Astrocyte (in vitro differentiated cells and primary cell): ENCODE measurements around the gene ERG. TPM values are rescaled to one million over a fixed set of nuclear protein-coding genes. Genes with fewer than 3 reads are reported as not detected.

Source experiments
- DNase-seq: peaks from one replicate; pipeline ENCODE4 v3.0.0-alpha.2; 2010; ENCODE audit warnings: low read depth
- FAIRE-seq: peaks from 2 replicates; lab custom pipeline; 2011; peaks lifted over from hg19 to GRCh38; lab: Jason Lieb, UNC
- H2AFZ ChIP-seq: 2 replicates; pipeline ENCODE4 v1.6.0; 2012; ENCODE audit warnings: low read depth, low read length, inconsistent platforms
- H3K27ac ChIP-seq: 2 replicates; pipeline ENCODE4 v1.5.1; 2011; ENCODE audit warnings: low read depth, low read length, inconsistent platforms
- H3K27me3 ChIP-seq: 2 replicates; pipeline ENCODE4 v1.6.0; 2011; ENCODE audit warnings: low read length, inconsistent platforms; ENCODE audit not compliant: insufficient read depth
- H3K36me3 ChIP-seq: 2 replicates; pipeline ENCODE4 v1.5.1; 2011; ENCODE audit warnings: low read length, inconsistent platforms; ENCODE audit not compliant: insufficient read depth
- H3K4me1 ChIP-seq: 2 replicates; pipeline ENCODE4 v1.5.1; 2011; ENCODE audit warnings: low read length, inconsistent platforms; ENCODE audit not compliant: insufficient read depth
- H3K4me2 ChIP-seq: 2 replicates; pipeline ENCODE4 v1.6.0; 2012; ENCODE audit warnings: low read length, inconsistent platforms
- H3K4me3 ChIP-seq: 2 replicates; pipeline ENCODE4 v1.5.1; 2011; ENCODE audit warnings: low read depth, mild to moderate bottlenecking, low read length, inconsistent platforms; ENCODE audit not compliant: insufficient read depth
- H3K79me2 ChIP-seq: 2 replicates; pipeline ENCODE4 v1.6.0; 2012; ENCODE audit warnings: mild to moderate bottlenecking, low read length, inconsistent platforms; ENCODE audit not compliant: insufficient read depth
- H3K9ac ChIP-seq: 2 replicates; pipeline ENCODE4 v1.6.0; 2012; ENCODE audit warnings: mild to moderate bottlenecking, low read length, inconsistent platforms
- H3K9me3 ChIP-seq: 2 replicates; pipeline ENCODE4 v1.5.1; 2012; ENCODE audit warnings: low read depth, mild to moderate bottlenecking, low read length, inconsistent platforms; ENCODE audit not compliant: insufficient read depth
- H4K20me1 ChIP-seq: 2 replicates; pipeline ENCODE4 v1.6.0; 2012; ENCODE audit warnings: low read length, inconsistent platforms; ENCODE audit not compliant: insufficient read depth
- H3K27ac Mint-ChIP-seq: one replicate; pipeline ENCODE4 v1.8.0; 2021; ENCODE audit warnings: mild to moderate bottlenecking, mixed read lengths; ENCODE audit not compliant: unreplicated experiment
- H3K27me3 Mint-ChIP-seq: one replicate; pipeline ENCODE4 v1.8.0; 2021; ENCODE audit warnings: low read depth, mixed read lengths; ENCODE audit not compliant: unreplicated experiment
- H3K36me3 Mint-ChIP-seq: one replicate; pipeline ENCODE4 v1.8.0; 2021; ENCODE audit warnings: low read depth, mixed read lengths; ENCODE audit not compliant: unreplicated experiment
- H3K4me1 Mint-ChIP-seq: one replicate; pipeline ENCODE4 v1.8.0; 2021; ENCODE audit warnings: low read depth, mixed read lengths; ENCODE audit not compliant: unreplicated experiment
- H3K4me3 Mint-ChIP-seq: one replicate; pipeline ENCODE4 v1.8.0; 2021; ENCODE audit warnings: mild to moderate bottlenecking, moderate library complexity, mixed read lengths; ENCODE audit not compliant: unreplicated experiment
- H3K9me3 Mint-ChIP-seq: one replicate; pipeline ENCODE4 v1.8.0; 2021; ENCODE audit warnings: mild to moderate bottlenecking, mixed read lengths; ENCODE audit not compliant: unreplicated experiment
- CTCF ChIP-seq: IDR thresholded peaks from 2 replicates; pipeline ENCODE4 v1.5.1; 2011; ENCODE audit warnings: low read depth, mild to moderate bottlenecking, inconsistent platforms, low read length, moderate library complexity; ENCODE audit not compliant: insufficient read depth
- EZH2 ChIP-seq: IDR thresholded peaks from 2 replicates; pipeline ENCODE4 v1.6.1; 2012; ENCODE audit warnings: mild to moderate bottlenecking, low read length, inconsistent platforms; ENCODE audit not compliant: insufficient read depth
- total RNA-seq: library from RNA; stranded (reverse); gene quantifications from 2 replicates; pipeline ENCODE4 v1.2.1, GENCODE V29; 2021

Gene ERG
- total RNA-seq, 1 donor from 2014 or later = 0.84 TPM

- H2AFZ ChIP-seq = no peak overlapping the region
- H3K9me3 ChIP-seq = no peaks in the 10 kb centered on the region
- H3K4me1 Mint-ChIP-seq = peaks cover 9% of the 10 kb centered on the region
- H4K20me1 ChIP-seq = no peaks in the 10 kb centered on the region
- H3K27me3 ChIP-seq = no peaks in the 10 kb centered on the region
- no peak for TF ChIP-seq CTCF
- no peak for TF ChIP-seq EZH2
- H3K9me3 Mint-ChIP-seq = no peaks in the 10 kb centered on the region
- DNase-seq (peak; percentile 21), FAIRE-seq (no peak)
- no peak overlapping the region for H3K27ac ChIP-seq
- H3K79me2 ChIP-seq = no peaks in the 10 kb centered on the region
- no peak overlapping the region for H3K4me3 Mint-ChIP-seq
- no peak overlapping the region for H3K27ac Mint-ChIP-seq
- H3K27me3 Mint-ChIP-seq = peaks cover 1% of the 10 kb centered on the region
- peaks cover 11% of the 10 kb centered on the region for H3K4me1 ChIP-seq
- H3K36me3 ChIP-seq = no peaks in the 10 kb centered on the region
- no peak overlapping the region for H3K9ac ChIP-seq
- H3K4me3 ChIP-seq = no peak overlapping the region
- H3K36me3 Mint-ChIP-seq = no peaks in the 10 kb centered on the region
- H3K4me2 ChIP-seq = peak overlapping the region; percentile 37
These were observed 4.0 kb downstream of the ERG start for GRCh38 chr21:38494251-38494642.

- H3K4me3 ChIP-seq = no peak overlapping the region
- no peaks in the 10 kb centered on the region for H3K9me3 ChIP-seq
- H2AFZ ChIP-seq = no peak overlapping the region
- no peak overlapping the region for H3K27ac Mint-ChIP-seq
- no peaks in the 10 kb centered on the region for H3K79me2 ChIP-seq
- H3K36me3 Mint-ChIP-seq = no peaks in the 10 kb centered on the region
- FAIRE-seq (no peak), DNase-seq (no peak)
- H3K9ac ChIP-seq = no peak overlapping the region
- no peaks in the 10 kb centered on the region for H3K36me3 ChIP-seq
- peaks cover 1% of the 10 kb centered on the region for H3K27me3 Mint-ChIP-seq
- H3K27me3 ChIP-seq = no peaks in the 10 kb centered on the region
- peaks cover 11% of the 10 kb centered on the region for H3K4me1 ChIP-seq
- H3K4me2 ChIP-seq = no peak overlapping the region
- TF ChIP-seq CTCF (no peak), EZH2 (no peak)
- no peak overlapping the region for H3K4me3 Mint-ChIP-seq
- H3K9me3 Mint-ChIP-seq = no peaks in the 10 kb centered on the region
- no peaks in the 10 kb centered on the region for H4K20me1 ChIP-seq
- no peak overlapping the region for H3K27ac ChIP-seq
- H3K4me1 Mint-ChIP-seq = peaks cover 6% of the 10 kb centered on the region
These were observed 4.6 kb downstream of the ERG start for GRCh38 chr21:38493549-38494250.

- no peak overlapping the region for H3K4me3 Mint-ChIP-seq
- no peaks in the 10 kb centered on the region for H3K36me3 Mint-ChIP-seq
- peaks cover 11% of the 10 kb centered on the region for H3K4me1 ChIP-seq
- no peak overlapping the region for H3K4me3 ChIP-seq
- no peak overlapping the region for H3K27ac ChIP-seq
- TF ChIP-seq EZH2 (no peak), CTCF (no peak)
- H3K9ac ChIP-seq = no peak overlapping the region
- no peaks in the 10 kb centered on the region for H4K20me1 ChIP-seq
- H3K9me3 Mint-ChIP-seq = no peaks in the 10 kb centered on the region
- H2AFZ ChIP-seq = no peak overlapping the region
- peaks cover 1% of the 10 kb centered on the region for H3K27me3 Mint-ChIP-seq
- DNase-seq (no peak), FAIRE-seq (no peak)
- no peaks in the 10 kb centered on the region for H3K27me3 ChIP-seq
- no peak overlapping the region for H3K4me2 ChIP-seq
- no peaks in the 10 kb centered on the region for H3K9me3 ChIP-seq
- no peak overlapping the region for H3K27ac Mint-ChIP-seq
- H3K36me3 ChIP-seq = no peaks in the 10 kb centered on the region
- H3K4me1 Mint-ChIP-seq = peaks cover 6% of the 10 kb centered on the region
- no peaks in the 10 kb centered on the region for H3K79me2 ChIP-seq
These were observed 6.3 kb downstream of the ERG start for GRCh38 chr21:38492007-38492406.
